Limb (tissue), 2 donors: ENCODE data around the gene DNHD1.

Experiments used
- DNase-seq, 2 donors: peaks; one replicate each; pipeline ENCODE4 v3.0.0-alpha.2; 2016; ENCODE audit errors: extremely low spot score in 2 of 2

The DNHD1 gene

GRCh38 chr11:6587360-6587953 lies 90.4 kb downstream of the DNHD1 start:
- DNase-seq = no peak

- no peak for DNase-seq
Measured at GRCh38 chr11:6588018-6588417, 90.9 kb downstream of the DNHD1 start.

GRCh38 chr11:6594142-6594768 lies 97.2 kb downstream of the DNHD1 start:
- DNase-seq = no peak

- no peak for DNase-seq
Measured at GRCh38 chr11:6596239-6596877, 99.3 kb downstream of the DNHD1 start.

- DNase-seq = no peak
Measured at GRCh38 chr11:6598555-6598954, 101.5 kb downstream of the DNHD1 start.

- DNase-seq = no peak
Measured at GRCh38 chr11:6599449-6599848, 102.4 kb downstream of the DNHD1 start.

GRCh38 chr11:6599881-6600390 lies 102.9 kb downstream of the DNHD1 start:
- no peak for DNase-seq

- DNase-seq = no peak
Measured at GRCh38 chr11:6601041-6601461, 104.0 kb downstream of the DNHD1 start.

GRCh38 chr11:6602096-6602940 lies 105.2 kb downstream of the DNHD1 start:
- no peak for DNase-seq

- DNase-seq = peak; percentile 92 to 93
Measured at GRCh38 chr11:6603287-6604080, 106.4 kb downstream of the DNHD1 start, which contains the start of the genes ILK and RRP8. Gene ILK (plus strand): TSS chr11:6603774. CDS start chr11:6604272, 498 bp downstream. Gene RRP8 (minus strand): TSS chr11:6603616. CDS start chr11:6603502, 114 bp downstream.

GRCh38 chr11:6604081-6604626 lies 107.1 kb downstream of the DNHD1 start:
- DNase-seq = peak; percentile 51 to 71

- no peak for DNase-seq
Measured at GRCh38 chr11:6604790-6605189, 107.7 kb downstream of the DNHD1 start.

GRCh38 chr11:6606471-6607189 lies 109.5 kb downstream of the DNHD1 start:
- peak; percentile 88 to 94 for DNase-seq

GRCh38 chr11:6607190-6607795 lies 110.2 kb downstream of the DNHD1 start:
- peak in 1 of 2 donors; percentile 12 for DNase-seq

- DNase-seq = no peak
Measured at GRCh38 chr11:6608011-6608410, 110.9 kb downstream of the DNHD1 start.

GRCh38 chr11:6608726-6609501 lies 111.8 kb downstream of the DNHD1 start:
- DNase-seq = peak in 1 of 2 donors; percentile 27

- DNase-seq = no peak
Measured at GRCh38 chr11:6609502-6610015, 112.5 kb downstream of the DNHD1 start.

- DNase-seq = peak in 1 of 2 donors; percentile 26
Measured at GRCh38 chr11:6610591-6610990, 113.5 kb downstream of the DNHD1 start.
